Right ventricle myocardium inferior (tissue), 1 donor: ENCODE results near the gene YWHAQ. TPM values are rescaled to one million over a fixed set of nuclear protein-coding genes. Genes with fewer than 3 reads are reported as not detected.
"Not testable (repeated sequence)": the region's sequence is repeated elsewhere in the genome, so short reads cannot be mapped to it uniquely, and the experiment has no call there.

ENCODE experiments used
- ATAC-seq: fragments of 200-7000 bp; cut with Tn5 transposase; one replicate; pipeline ENCODE4 v1.9.1; 2020; ENCODE audit warnings: mild to moderate bottlenecking, moderate library complexity
- DNase-seq: peaks from one replicate; pipeline ENCODE4 v3.0.0; 2021; ENCODE audit errors: missing footprints
- intact Hi-C: fragments of 100-400 bp; cut with DNase I; formaldehyde crosslinking; loops from one replicate; pipeline ENCODE4 v1.11.0; 2022
- total RNA-seq: library from RNA; stranded (reverse); fragmentation: NEBNext Ultra II Directional; extraction: Animal tissue kit (Norgen Biotek cat#: 25700); gene quantifications from one replicate; pipeline ENCODE4 v1.2.1, GENCODE V29; 2021
- donor health status: DM: no; HTN: yes; CAD: no; lungs with severe emphysema.

YWHAQ gene
- total RNA-seq, 1 donor from 2014 or later: 116 TPM

DNA sequence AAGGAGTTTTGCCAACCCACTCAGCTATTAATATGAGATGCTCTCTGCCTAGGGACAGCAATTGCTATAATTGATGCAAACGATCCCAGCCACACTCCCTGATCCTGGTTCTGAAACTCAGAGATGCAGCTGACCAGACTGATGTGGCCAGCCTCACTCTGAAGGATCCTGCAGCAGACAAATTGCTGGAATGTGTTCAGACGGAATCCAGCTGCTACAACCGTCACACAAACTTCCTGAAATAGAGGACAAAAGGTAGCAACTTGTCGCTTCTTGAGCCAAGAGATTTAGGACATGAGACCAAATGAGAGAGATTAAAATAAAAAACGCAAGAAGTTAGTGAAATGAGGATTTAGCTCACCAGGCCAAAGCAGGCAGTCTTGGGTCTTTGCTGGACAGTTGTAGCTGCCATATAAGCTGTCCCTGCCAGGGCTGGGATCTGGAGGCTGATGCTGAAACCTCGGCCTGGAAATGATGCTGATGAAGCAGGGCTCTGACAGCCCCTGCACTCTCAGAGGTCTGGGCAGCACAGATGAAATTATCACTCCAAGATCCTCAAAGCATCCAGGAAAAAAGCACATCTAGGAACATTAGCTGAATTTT lies 8.3 kb upstream of the YWHAQ start:
- DNase-seq: no peak

DNA sequence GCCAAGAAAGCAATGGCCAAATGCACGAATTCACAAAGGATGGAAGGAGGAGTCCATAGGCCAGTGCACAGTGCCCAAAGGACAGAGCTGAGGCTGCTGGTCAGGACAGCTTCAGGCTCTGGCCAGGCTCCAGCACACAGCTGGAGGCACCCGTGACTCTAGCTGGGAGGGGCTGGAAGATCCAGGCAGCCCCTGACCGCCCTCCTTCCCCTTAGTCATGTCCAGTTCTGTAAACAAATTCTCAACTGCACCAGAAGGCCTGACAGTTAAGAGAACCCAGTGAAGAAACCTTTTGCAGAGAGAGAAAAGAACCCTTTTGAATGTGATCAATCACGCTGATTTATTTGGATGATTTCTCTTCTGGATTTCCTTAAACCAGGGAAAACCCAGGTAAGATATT lies 7.7 kb upstream of the YWHAQ start:
- ATAC-seq (peak; percentile 93), DNase-seq (peak; percentile 90)
- intact Hi-C loops: no loop called here

More for the DNA sequence above, 8.3 kb upstream of the YWHAQ start:
- intact Hi-C loops: no loop called here
- ATAC-seq: peak; percentile 60

DNA sequence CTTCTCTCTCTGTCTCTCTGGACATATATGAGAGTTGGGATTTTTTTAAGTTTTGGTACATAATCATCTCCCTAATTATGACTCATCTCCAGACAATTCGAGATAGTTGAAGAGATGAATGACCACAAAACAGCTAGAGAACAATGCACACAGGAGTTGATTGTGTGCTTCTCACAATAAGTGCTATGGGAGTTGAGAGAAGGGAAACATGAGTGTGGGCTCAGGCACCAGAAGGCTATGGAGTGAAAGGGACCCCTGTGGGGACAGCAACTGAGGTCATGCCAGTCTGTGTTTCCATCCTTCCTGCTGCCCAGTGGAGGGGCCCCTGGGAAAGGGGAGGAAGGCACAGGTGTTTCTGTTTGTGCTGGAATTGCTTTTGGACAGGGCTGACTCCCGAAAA lies 6.5 kb upstream of the YWHAQ start:
- DNase-seq: no peak
- ATAC-seq: no peak
- intact Hi-C loops: no loop called here

DNA sequence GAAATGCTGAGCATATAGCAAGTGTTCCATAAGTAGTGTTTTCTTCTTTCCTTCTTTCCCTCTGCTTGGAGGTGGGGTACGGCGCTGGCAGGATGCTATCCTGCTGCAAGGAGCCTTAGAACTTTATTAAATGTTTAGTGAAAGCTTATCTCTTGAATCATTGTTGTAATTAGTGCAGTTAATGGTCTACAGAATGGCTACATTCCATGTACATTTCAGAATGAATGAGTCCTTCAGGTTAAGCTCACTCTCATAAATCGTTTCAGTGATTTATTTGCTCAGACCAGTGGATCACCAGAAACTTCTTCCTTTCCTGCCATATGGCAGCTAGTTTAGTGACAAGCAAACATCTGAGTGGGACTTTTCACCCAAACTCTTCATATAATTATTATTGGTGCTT lies 3.3 kb upstream of the YWHAQ start:
- intact Hi-C loops: loop anchor here (5.0 kb wide), 1 partner anchor 128 kb away; no protein-coding TSS in a partner anchor
- ATAC-seq (no peak), DNase-seq (no peak)

DNA sequence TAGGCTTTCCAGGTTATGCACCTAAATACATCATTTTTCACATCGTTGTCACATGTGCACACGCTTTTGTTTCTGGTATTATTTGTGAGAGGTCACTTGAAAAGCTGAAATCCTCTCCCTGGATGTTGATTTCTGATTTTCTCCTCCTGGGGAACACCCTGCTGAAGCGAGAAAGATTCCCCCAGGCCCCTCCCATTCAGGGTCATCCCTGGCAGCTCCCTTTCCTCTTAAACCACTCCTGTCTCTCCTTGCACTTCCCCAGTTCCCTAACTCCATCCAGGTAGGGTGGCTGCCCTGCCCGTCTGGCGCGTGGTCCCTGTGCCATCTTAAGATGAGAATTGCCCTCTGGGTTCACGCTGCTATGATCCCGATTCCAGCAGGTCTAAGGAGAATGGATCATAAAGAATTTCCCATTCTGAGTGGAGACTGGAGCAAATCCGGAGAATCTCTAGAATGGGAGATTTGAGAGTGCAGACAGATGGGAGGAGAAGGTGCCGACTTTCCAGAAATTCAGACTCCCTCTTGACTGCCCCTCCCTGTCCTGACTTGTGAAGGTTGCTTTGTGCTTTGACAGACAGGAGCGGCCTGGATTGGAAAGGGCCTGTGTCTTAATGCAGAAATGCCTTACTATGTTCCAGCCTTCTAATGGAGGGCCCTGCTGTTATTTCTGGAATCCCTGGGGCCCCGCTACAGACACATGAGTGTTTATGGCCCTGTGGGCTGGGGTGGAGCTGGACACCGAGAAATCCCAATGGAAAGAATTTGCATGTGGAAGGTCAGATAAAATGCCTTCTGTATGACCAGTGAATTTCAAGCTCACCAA lies 1.3 kb upstream of the YWHAQ start:
- DNase-seq: no peak
- intact Hi-C loops: loop anchor here (2.0 to 5.0 kb wide), 4 partner anchors 77 to 157 kb away; partner anchors contain the start of genes ADAM17 and IAH1
- no peak for ATAC-seq

DNA sequence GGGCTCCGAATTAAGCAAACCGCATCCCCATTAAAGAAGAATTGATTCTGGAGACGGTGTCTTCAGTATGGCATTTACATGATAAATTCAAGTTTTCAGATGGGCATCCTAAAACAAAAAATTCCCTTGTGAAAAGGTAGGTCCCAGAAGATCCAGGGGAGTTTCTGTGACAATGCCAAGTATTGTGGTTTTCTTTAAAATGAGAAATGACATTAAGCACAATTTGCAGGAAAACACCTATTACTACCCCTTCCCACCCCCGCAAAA lies 689 bp upstream of the YWHAQ start:
- DNase-seq (no peak), ATAC-seq (no peak)
- intact Hi-C loops: loop anchor here (2.0 to 5.0 kb wide), 4 partner anchors 77 to 157 kb away; partner anchors contain the start of genes ADAM17 and IAH1

DNA sequence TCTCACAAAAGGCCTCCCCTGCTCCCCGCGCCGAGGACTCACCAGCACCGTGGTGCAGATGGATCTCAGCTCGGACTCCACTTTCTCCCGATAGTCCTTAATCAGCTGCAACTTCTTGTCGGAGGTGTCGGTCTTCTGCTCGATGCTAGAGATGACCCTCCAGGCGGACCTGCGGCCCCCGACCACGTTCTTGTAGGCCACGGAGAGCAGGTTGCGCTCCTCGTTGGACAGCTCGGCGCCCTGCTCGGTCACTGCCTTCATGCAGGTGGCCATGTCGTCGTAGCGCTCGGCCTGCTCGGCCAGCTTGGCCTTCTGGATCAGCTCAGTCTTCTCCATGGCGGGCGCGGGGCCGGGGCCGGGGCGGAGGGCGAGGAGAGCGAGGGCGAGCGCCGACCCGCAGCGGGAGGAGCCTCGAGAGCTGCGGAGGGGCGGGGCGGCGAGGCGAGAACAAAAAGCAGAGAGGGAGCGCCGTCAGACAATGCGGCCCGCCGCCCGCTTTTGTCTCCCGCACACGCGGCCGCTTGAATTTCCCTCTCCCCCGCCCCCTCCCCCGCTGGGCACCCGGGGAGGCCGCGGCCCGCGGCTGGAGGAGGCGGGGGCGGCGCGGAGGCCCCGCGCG lies 571 bp downstream of the YWHAQ start:
- ATAC-seq (peak; percentile 49), DNase-seq (peak; percentile 93)
- intact Hi-C loops: loop anchor here (2.0 to 5.0 kb wide), 4 partner anchors 75 to 155 kb away; partner anchors contain the start of genes ADAM17 and IAH1

DNA sequence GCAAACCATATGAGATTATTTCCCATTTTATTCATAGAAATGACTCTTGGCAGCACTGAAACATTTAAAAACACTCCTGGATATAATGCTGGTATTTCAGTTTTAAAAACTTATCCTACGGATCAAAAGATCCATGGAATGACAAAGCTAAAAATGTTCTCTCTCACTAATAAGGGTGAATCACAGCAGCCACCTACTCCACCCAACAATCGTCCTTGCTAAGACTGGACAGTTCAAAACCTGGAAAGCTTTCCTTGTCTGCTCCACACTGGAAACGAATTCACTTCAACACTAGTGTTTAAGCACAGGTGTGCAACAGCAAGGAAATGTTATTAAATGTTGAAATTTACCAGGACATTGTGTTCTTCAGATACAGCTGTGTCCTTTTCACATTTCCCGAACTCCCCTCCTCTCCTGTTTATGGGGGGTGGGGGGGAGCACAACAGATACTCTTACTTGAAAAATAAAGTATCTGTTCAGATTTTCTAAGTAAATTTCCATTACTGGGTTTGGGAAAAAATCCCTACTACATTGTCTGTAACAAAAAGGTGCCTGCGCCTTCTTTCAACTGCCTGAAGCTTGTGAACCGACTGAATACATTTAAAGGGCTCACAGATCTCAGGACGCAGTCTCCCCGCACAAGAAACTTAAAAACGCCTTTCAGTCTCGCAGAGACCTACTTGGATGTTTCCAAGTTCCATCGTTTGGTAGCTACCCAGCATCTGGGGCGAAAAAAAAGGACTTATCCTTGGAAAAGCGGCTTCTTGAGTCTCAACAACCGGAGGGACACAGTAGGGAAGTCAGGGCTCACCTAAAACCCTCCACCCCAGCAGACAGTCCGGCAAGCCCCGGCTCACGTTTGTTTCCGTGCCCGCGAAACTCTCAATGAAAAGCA lies 1.3 kb downstream of the YWHAQ start:
- DNase-seq (peak; percentile 77), ATAC-seq (no peak)
- intact Hi-C loops: loop anchor here (2.0 to 5.0 kb wide), 4 partner anchors 75 to 155 kb away; partner anchors contain the start of genes ADAM17 and IAH1

DNA sequence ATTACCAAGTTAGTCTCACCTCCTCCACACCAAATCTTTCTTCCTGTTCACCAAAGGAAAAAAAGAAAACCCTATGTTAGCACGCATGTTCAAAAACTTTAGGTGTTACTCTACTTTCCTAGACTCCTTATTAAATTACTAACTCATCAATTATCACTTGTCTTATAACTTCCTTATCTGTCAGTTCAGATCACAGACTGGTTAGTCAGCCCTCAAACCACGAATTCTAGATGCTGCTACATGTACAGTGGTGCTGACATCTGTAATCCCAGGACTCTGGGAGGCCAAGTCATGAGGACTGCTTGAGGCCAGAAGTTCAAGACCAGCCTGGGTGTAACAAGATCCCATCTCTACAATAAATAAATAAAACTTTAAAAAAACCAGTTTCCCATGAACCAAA lies 3.5 kb downstream of the YWHAQ start:
- intact Hi-C loops: no loop called here
- ATAC-seq (no peak), DNase-seq (no peak)

DNA sequence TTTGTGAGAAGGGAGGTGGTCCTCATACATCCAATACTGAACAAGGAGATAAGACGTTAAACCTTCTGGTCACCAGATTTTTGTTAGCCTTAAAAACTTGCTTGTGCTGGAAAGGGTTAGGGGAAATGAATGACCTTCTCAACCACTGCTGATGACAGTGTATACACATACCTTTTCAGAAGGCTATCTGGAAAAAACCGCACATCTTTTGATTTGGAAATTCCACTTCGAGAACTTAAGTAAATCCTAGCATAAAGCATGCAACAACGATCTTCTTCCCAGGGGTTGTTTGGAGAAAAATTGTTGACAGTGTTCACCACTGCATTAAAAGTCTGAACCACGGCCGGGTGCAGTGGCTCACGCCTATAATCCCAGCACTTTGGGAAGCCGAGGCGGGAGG lies 7.6 kb downstream of the YWHAQ start:
- ATAC-seq (no peak), DNase-seq (no peak)
- intact Hi-C loops: no loop called here

DNA sequence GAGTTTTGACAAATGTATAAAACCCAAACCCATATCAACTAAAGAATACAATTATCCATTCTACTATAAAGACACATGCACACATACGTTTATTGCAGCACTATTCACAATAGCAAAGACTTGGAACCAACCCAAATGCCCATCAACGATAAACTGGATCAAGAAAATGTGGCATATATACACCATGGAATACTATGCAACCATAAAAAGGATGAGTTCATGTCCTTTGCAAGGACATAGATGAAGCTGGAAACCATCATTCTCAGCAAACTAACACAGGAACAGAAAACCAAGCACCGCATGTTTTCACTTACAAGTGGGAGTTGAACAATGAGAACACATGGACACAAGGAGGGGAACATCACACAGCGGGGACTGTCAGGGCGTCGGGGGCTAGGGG lies 9.1 kb downstream of the YWHAQ start:
- ATAC-seq, DNase-seq, intact Hi-C loops: not testable (repeated sequence)

DNA sequence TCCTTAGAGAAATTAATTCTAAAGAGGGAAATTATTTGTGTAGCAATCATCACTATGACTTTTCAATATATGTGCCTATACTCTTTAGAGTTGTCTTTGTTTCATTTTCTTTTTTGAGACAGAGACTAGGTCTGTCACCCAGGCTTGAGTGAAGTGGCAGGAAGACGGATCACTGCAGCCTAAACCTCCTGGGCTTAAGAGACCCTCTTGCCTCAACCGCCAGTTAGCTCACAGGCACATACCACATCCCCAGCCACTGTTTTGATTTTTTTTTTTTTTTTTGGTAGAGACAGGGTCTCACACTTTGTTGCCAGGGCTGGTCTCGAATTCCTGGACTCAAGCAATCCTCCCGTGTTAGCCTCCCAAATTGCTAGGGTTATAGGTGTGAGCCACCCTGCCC lies 12.4 kb downstream of the YWHAQ start:
- intact Hi-C loops: no loop called here
- no peak for ATAC-seq
- no peak for DNase-seq

DNA sequence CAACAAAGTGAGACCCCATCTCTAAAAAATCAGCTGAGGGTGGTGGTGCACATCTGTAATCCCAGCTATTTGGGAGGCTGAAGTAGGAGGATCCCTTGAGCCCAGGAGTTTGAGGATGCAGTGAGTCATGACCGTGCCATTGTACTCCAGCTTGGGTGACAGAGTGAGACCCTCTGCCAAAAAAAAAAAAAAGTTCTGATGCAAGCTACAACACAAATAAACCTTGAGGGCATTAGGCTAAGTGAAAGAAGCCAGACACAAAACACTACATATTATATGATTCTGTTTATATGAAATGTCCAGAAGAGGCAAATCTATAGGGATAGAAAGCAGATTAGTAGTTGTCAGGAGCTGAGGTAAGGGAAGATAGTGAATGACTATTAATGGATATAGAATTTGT lies 13.0 kb downstream of the YWHAQ start:
- intact Hi-C loops: no loop called here
- no peak for DNase-seq
- no peak for ATAC-seq

DNA sequence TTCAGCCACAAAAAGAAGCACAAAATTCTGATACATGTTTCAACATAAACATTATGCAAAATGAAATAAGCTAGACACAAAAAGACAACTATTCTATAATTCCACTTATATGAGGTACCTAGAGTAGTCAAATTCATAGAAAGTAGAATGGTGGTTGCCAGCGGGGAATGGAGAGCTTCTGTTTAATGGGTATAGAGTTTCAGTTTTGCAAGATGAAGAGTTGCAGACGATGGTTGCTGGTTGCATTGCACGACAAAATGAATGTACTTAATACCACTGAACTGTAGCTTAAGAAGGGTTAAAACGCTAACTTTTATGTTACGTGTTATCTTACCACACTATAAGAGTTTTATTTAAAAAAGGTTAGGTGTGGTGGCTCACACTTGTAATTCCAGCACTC lies 13.5 kb downstream of the YWHAQ start:
- ATAC-seq: no peak
- DNase-seq: no peak
- intact Hi-C loops: no loop called here

DNA sequence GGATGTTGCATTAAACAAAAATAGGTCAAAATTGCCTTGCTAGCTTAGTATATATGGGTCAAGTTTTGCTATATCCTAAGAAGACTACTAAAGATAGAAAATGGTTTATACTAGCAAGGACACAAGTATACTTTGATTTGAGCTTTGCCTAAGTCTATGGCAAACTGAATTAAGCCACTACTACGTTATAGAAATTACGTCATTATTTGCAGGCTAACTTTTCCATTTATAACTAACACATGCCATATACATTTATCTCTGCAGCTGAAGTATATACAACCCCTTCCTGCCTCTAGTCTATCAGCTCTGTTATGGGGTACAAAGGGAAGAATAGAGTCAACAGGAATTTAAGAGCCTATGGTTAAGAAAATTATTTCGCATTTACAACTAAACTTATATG lies 16.2 kb downstream of the YWHAQ start:
- DNase-seq: no peak
- intact Hi-C loops: no loop called here
- ATAC-seq: no peak

DNA sequence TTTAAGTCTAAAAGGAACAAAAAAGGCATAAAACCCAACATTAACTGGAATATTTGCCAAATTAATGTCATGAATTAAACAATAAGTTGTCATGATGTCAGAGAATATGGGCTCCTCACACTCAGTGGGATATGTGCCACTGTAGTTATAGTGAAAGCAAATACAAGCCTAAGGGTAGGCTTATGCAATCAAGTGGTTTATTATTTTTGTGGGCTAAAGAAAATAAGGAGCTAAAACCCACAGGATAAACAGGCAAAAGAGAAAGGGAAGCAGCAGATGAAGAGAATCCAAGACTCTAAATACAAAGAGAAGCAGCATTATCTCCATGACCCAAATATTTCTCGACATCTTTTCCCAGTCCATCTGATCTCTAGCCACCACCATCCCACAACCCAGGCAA lies 17.5 kb downstream of the YWHAQ start:
- DNase-seq (no peak), ATAC-seq (peak; percentile 36)
- intact Hi-C loops: no loop called here

DNA sequence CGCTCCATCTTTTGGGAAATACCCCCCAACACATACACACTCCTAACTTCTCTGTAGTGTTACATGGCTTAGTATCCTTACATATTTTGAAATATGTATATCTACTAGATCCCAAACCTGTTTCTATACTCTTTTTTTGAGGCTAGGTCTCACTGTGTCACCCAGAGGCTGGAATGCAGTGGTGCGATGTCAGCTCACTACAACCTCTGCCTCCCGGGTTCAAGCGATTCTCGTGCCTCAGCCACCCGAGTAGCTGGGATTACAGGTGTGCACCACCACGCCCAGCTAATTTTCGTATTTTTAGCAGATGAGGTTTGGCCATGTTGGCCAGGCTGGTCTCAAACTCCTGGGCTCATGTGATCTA lies 19.3 kb downstream of the YWHAQ start:
- DNase-seq, intact Hi-C loops, ATAC-seq: not testable (repeated sequence)

DNA sequence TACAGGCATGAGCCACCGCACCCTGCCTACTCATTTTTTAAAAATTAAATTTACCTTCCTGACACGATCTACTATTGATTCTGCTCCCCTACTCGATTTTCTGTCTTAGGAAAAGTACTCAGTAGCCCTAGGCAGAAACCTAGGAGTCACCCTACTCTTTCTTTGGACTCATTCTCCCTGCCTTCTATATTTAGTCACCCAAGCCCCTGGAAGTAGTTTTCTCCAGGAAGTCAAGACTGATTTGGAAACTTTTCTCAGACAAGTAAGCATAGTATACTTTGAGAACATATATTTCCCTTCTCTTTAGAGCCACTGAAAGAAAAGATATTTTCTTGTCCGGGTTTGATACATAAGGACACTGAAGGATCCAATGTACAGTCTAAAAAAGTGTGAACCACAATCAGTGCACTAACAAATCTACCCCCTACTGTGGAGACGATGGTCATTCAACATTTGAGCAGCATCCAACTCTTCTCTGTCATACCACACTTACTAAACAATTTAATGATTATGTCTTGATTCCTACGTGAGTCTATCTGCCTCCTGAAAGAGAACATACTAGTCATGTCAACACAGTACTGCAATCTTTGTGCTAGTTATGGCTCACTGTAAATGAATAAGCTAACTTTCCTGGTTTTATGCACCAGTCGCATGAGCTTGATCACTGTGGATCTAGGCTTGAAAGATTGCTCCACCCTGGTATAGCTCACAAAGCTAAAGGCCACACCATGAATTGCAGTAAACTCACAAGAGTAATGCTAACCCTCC lies 19.8 kb downstream of the YWHAQ start:
- DNase-seq: no peak
- intact Hi-C loops: no loop called here
- ATAC-seq: no peak
